Measurements from ENCODE around the gene KCNMA1. TPM values are rescaled to one million over a fixed set of nuclear protein-coding genes. Genes with fewer than 3 reads are reported as not detected.

KCNMA1 gene
- total RNA-seq, 3 donors from 2014 or later, result 13.6 to 37.8 (median 15.1) TPM

DNA sequence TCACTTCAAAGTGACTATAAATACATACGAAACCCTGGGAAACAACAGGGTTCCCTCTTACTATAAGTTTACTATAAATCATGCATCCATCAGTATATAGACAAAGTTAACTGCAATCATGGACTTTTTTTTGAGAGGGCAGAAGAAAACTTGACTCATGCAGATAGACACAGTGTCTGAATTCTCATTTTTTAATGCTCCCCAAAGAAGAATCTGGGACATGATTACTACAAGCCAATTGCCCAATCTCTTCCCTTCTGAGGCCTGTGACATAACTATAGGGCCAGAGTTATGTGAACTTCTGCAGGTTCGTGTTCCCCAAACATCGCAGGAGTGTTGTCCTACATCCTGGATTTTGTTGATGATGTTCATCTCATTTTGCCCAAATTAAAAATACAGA, 376.5 kb downstream of the KCNMA1 start:
- intact Hi-C loops (cut with DNase I; ENCODE audit: low total_unique reads), result no loop called here
- H3K4me3 ChIP-seq, result no peak overlapping the region
- H3K36me3 ChIP-seq, result no peaks in the 10 kb centered on the region
- no peak overlapping the region for H3K27ac ChIP-seq
- TF ChIP-seq POLR2A (IDR thresholded peaks at IDR 0.05) (no peak), POLR2AphosphoS5 (IDR thresholded peaks at IDR 0.05) (no peak)
- TF ChIP-seq, protein P1, sequence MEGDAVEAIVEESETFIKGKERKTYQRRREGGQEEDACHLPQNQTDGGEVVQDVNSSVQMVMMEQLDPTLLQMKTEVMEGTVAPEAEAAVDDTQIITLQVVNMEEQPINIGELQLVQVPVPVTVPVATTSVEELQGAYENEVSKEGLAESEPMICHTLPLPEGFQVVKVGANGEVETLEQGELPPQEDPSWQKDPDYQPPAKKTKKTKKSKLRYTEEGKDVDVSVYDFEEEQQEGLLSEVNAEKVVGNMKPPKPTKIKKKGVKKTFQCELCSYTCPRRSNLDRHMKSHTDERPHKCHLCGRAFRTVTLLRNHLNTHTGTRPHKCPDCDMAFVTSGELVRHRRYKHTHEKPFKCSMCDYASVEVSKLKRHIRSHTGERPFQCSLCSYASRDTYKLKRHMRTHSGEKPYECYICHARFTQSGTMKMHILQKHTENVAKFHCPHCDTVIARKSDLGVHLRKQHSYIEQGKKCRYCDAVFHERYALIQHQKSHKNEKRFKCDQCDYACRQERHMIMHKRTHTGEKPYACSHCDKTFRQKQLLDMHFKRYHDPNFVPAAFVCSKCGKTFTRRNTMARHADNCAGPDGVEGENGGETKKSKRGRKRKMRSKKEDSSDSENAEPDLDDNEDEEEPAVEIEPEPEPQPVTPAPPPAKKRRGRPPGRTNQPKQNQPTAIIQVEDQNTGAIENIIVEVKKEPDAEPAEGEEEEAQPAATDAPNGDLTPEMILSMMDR (IDR thresholded peaks at IDR 0.05), result no peak
- no peak for DNase-seq (ENCODE audit: low spot score in 2 of 2)
- H3K27me3 ChIP-seq, result no peaks in the 10 kb centered on the region
- no peaks in the 10 kb centered on the region for H3K9me3 ChIP-seq
- no peaks in the 10 kb centered on the region for H3K4me1 ChIP-seq

DNA sequence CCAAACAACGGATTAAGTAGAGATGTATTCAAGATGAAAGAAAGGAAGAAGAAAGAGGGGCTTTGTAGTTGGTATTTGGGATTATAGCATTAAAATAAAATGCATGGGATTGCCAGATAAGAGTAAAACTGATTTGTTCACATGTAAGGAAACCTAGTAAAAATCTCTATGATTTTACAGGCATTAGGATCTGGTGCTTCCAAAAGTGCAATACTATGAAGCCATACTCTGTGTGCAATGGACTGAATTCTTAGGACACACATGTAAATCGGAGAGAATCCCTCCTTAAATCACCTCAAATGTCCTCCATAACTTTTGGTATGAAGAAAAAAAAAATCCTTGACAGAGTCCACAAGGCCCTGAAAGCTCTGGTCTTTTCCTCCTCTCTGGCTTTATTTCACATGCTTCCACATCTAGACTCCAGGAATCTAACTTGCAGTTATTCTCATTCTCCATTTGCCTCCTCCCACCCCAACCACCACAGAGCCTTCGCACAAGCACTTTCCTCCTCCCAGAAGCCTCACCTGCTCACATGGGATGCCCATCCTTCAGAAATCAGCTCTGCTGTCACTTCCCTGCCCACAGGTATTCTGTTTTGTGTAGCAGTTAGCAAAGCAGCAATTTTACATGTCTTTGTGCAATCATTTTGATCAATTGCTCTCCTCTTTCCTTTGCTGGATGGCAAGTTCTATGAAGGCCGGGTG, 378.3 kb downstream of the KCNMA1 start:
- H3K4me1 ChIP-seq, result no peaks in the 10 kb centered on the region
- intact Hi-C loops (cut with DNase I; ENCODE audit: low total_unique reads), result no loop called here
- H3K36me3 ChIP-seq, result no peaks in the 10 kb centered on the region
- H3K27me3 ChIP-seq, result no peaks in the 10 kb centered on the region
- no peak overlapping the region for H3K4me3 ChIP-seq
- no peak overlapping the region for H3K27ac ChIP-seq
- DNase-seq (ENCODE audit: low spot score in 2 of 2), result no peak
- H3K9me3 ChIP-seq, result no peaks in the 10 kb centered on the region
- TF ChIP-seq POLR2A (IDR thresholded peaks at IDR 0.05) (no peak), POLR2AphosphoS5 (IDR thresholded peaks at IDR 0.05) (no peak)
- TF ChIP-seq, protein P1 (IDR thresholded peaks at IDR 0.05), result no peak

DNA sequence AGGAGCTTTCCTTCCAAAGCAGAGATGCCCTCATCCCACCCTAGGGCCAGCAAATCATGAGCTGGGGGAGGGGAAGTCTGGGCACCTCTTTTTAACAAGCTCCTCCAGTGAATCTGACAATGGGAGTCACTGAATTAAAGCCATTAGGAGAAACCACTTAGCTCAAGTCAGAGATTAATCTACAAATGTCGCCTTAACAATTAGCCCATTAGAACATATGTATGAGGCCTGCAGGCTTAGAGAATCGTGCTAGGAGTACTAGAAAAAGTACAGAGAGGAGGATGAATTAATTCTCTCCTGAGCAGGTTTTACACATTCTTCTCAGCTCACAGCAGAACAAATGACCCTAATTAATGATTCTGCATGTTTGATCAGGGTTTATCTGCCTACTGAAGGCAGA, 381.3 kb downstream of the KCNMA1 start:
- TF ChIP-seq POLR2AphosphoS5 (IDR thresholded peaks at IDR 0.05) (no peak), POLR2A (IDR thresholded peaks at IDR 0.05) (no peak)
- TF ChIP-seq, protein P1 (IDR thresholded peaks at IDR 0.05), result no peak
- Histone ChIP-seq H3K4me1 (no peaks in the 10 kb centered on the region), H3K36me3 (no peaks in the 10 kb centered on the region), H3K4me3 (no peak overlapping the region), H3K9me3 (no peaks in the 10 kb centered on the region), H3K27me3 (no peaks in the 10 kb centered on the region), H3K27ac (no peak overlapping the region)
- intact Hi-C loops (cut with DNase I; ENCODE audit: low total_unique reads), result no loop called here
- DNase-seq (ENCODE audit: low spot score in 2 of 2), result no peak

DNA sequence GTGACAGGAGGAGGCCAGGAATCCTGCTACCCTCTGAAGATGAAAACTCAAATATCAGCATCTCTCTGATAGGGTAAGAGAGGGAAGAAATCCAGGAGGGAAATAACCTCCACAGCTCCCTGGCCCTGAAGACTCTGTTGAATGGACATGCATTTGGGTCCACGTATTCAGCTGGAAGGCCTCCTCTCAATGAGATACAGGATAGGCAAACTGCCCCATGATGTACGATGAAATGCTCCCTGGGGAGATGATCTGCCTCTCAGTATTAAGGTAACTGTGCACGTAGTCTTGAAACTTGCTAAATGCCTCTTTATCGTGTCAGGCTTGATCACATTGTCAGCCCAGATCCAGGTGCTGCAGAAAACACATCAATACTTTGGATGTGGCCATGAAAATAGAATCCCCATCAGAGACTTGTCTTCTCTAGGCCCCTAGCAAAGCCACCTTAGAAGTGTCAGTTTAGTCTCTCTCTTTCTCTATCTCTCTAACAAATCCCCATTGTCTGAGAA, 384.0 kb downstream of the KCNMA1 start:
- H3K4me1 ChIP-seq, result no peaks in the 10 kb centered on the region
- DNase-seq (ENCODE audit: low spot score in 2 of 2), result no peak

DNA sequence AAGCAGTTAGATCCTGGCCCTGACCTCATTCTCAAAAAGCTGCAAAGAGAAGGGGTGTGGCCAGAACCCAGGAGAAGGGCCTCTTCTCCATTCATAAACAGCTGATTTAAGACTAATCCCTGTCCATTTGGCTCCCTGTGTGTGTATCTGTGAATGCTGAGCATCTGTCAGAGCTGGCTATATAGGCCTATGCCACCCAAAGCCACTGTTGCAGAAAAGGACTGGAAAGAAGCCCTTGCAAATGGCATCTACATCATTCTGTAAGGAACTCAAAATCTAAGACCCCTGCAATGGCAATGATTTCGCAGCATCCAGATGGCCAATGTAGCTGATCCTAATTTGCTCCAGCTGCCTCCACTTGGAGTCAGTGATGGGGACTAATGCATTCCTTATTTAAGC, 384.5 kb downstream of the KCNMA1 start:
- Histone ChIP-seq H3K36me3 (no peaks in the 10 kb centered on the region), H3K27me3 (no peaks in the 10 kb centered on the region), H3K4me3 (no peak overlapping the region), H3K4me1 (no peaks in the 10 kb centered on the region), H3K27ac (no peak overlapping the region), H3K9me3 (no peaks in the 10 kb centered on the region)
- TF ChIP-seq, protein P1 (IDR thresholded peaks at IDR 0.05), result no peak
- TF ChIP-seq POLR2AphosphoS5 (IDR thresholded peaks at IDR 0.05), result no peak
- TF ChIP-seq POLR2A (IDR thresholded peaks at IDR 0.05), result no peak
- DNase-seq (ENCODE audit: low spot score in 2 of 2), result no peak
- intact Hi-C loops (cut with DNase I; ENCODE audit: low total_unique reads), result no loop called here

More for the DNA sequence above, 384.0 kb downstream of the KCNMA1 start:
- intact Hi-C loops (cut with DNase I; ENCODE audit: low total_unique reads), result loop anchor here (2.0 kb wide), 1 partner anchor 35 kb away; no protein-coding TSS in a partner anchor
- H3K36me3 ChIP-seq, result no peaks in the 10 kb centered on the region
- TF ChIP-seq, protein P1 (IDR thresholded peaks at IDR 0.05), result no peak
- TF ChIP-seq POLR2A (IDR thresholded peaks at IDR 0.05) (no peak), POLR2AphosphoS5 (IDR thresholded peaks at IDR 0.05) (no peak)
- no peak overlapping the region for H3K4me3 ChIP-seq
- H3K27me3 ChIP-seq, result no peaks in the 10 kb centered on the region
- H3K9me3 ChIP-seq, result no peaks in the 10 kb centered on the region
- no peak overlapping the region for H3K27ac ChIP-seq
